ENCODE measurements around the gene RNF149. TPM values are rescaled to one million over a fixed set of nuclear protein-coding genes. Genes with fewer than 3 reads are reported as not detected.
"Not testable (repeated sequence)": the region's sequence is repeated elsewhere in the genome, so short reads cannot be mapped to it uniquely, and the experiment has no call there.

The RNF149 gene
- polyA plus RNA-seq, 12 donors: 24.8 to 54.3 (median 38.6) TPM; not detected in 1

DNA sequence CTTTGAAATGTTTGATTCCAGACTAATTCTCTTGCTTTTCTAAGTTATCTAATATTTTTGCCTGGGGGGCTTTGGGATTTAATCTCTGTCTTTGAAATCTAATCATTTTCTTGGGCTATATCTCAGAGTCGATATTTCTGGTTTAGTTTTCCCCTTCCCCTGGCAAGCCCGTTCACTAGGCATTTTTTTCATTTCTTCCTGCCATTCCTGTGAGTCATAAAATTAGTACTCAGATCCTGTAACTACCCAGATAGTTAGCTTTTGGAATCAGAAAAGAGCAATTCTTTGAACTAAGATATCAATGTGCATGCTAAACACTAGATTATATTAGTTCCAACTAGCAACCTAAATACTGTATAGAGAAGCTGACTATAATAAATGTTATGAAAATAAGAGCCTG, 29.4 kb upstream of the RNF149 start:
- DNase-seq: no peak

DNA sequence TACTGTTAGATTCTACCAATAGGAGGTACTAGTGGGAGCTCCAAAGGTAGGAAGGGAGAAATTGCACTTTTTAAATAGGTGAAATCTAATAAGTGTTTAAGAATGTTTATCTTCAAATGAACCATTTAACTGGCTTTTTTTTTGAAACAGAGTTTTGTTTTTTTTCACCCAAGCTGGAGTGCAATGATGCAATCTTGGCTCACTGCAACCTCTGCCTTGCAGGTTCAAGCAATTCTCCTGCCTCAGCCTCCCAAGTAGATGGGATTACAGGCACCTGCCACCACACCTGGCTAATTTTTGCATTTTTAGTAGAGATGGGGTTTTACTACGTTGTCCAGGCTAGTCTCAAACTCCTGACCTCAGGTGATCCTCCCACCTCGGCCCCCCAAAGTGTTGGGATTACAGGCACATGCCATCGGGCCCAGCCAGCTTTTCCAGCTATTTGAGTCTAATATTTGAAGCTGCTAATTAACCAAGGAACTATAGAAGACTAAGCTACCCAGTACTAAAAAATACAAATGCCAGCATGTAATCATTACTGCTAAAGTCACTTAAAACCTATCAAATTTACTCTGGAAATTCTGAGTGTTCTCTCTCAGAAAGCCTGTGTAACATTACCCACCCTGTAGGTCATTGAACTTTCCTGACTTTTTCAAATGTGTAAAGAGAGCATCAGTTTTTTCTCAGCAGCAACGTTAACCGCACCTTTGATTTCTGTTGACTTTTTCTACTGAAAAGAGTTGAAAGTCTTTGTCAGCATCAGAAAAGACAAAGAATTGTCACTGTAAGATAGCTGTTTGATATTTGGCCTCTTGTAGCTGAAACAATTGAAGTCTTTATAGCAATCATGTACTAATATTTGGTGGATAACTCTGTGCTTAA, 24.6 kb upstream of the RNF149 start:
- no peak for DNase-seq

DNA sequence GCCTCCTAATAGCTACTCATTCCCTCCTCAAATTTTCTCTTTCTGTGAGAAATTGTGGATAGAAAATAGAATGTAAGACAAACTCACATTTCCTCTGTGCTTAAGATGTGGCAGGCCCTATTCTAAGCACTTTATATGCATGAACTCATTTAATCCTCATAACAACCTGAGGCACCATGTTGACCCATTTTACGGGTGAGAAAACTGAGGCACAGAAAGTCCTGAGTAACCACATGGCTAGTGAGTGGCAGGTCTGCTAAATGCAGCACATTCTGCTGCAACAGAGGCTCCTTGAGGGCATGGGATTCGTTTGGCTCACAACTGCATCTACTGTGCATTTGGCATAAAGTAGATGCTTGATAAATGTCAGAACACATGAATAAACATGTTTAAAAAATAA, 22.7 kb upstream of the RNF149 start:
- DNase-seq: no peak

DNA sequence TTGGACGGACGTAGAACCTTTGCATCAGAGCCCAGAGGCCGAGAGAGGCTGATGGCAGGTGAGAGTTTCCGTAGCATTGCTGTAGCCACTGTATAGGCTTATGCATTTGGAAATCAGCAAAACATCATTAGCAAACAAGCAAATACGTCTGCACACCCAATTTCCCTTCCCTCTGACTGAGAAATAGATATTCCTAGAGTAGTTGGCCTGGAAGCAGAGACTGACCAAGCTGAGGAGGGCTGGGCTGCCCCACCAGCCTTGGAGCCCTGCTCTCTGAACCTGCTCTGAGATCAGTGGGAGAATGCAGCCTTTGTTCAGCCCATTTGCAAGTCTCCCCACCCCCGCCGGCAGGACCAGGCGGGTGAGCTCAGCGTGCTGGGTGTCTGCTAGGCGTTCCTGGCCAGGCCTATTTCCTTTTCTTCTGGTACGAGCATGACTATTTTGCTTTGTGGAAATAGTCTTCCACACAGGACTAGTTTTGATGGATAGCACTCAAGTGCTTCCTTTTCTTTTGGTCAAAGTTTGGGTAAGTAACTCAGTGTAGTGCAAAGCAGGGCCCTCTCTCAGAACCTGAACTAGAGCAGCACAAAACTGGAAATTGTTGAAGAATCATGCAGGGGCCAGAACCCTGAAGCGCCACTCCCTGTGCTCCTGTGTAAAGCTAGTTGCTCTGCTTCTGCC, 21.9 kb upstream of the RNF149 start:
- no peak for DNase-seq

DNA sequence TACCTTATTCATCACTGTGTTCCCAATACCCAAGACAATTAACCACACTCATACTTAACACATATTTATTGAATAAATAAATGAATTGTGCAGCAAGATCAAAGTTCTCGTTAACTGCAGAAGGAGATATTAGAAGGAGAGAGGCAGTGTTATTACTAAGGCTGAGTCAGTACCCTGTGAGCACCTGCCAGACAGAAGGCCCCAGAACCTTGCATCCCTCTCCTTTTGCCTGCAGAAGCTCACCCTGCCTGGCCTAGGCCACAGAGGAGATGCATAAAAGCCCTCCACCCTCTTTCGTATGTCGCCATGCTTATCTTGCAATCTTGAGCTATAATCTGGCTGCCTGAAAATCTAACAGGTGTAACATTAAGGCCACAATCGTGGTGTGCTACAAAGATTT, 20.5 kb upstream of the RNF149 start:
- no peak for DNase-seq

DNA sequence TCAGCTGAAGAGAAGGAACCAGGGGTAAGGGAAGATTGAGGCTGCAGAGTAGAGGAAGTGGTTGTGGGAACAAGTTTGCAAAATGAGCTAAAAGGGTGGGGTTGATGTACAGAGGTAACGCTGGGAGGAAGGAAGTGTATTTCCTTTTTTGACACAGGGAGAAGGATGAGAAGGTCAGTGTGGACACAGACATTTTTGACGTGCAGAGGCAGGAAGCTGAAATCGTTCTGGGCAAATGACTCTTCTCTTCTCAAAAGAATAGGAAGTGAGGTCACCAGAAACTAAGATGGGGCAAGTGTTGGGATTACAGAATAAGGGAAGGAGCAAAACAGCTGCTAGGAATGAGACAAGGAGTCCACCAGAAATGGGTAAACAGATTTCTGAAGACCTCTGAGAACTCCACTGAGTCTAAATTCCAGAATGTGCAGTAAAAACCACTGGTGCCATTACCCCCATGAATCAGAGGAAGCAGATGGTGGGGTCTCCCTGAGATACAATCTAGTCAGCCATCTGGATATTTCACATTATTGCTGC, 20.0 kb upstream of the RNF149 start:
- no peak for DNase-seq

DNA sequence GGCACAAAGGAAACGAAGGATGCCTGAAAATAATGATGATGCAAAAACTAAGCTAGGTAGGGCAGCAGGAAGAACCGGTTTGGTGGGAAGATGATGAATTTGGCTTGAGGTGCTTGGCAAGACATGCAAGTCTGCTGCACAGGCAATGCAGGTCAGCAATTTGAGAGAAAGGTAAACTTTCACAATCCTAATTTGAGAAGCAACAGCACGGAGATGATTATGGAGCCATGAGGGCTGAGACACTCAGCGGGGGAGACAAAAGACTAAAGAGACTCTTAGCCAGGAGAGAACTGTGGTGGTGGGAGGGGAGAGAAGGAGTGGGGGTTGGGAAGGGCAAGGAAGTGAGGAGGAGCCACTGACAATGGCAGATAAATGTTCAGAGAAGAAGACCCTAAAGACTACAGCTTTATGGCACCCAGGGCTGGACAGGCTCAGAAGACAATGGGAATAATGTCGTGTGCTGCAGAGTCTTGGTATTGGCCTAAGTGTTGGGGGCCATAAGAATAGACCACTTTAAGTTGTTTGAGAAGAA, 19.4 kb upstream of the RNF149 start:
- no peak for DNase-seq

DNA sequence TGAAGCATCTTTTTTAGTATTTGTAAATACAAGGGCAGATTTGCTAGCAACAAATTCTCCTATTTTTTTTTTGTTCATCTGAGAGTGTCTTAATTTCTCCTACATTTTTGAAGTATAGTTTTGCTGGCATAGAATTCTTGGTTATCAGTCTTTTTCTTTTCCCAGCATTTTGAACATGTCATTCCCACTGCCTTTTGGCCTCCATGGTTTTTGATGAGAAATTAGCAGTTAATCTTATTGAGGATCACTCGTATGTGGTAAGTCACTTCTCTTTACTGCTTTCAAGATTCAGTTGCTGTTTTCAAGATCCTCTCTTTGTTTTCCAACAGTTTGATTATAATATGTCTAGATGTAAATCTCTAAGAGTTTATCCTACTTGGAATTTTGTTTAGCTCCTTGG, 16.9 kb upstream of the RNF149 start:
- DNase-seq: no peak

DNA sequence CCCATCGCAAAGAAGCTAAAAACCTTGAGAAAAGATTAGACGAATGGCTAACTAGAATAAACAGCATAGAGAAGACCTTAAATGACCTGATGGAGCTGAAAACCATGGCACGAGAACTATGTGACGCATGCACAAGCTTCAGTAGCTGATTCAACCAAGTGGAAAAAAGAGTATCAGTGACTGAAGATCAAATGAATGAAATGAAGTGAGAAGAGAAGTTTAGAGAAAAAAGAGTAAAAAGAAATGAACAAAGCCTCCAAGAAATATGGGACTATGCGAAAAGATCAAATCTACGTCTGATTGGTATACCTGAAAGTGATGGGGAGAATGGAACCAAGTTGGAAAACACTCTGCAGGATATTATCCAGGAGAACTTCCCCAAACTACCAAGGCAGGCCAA, 8.1 kb upstream of the RNF149 start:
- DNase-seq: not testable (repeated sequence)

DNA sequence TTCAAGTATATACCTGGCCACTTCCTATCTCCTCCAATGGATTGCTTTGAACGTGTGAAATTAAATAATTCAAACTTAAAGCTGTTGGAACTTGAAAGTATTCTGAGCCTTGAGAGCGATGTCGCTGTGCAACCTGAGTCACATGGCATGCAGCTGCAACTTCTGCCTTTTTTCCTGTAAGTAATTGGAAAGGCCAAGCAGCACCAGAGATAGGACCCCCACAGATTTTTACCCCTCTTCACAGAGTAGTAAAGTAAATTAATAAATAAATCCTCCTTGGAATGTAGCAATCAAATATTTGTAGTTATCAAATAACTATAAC, 3.2 kb upstream of the RNF149 start:
- DNase-seq: no peak

DNA sequence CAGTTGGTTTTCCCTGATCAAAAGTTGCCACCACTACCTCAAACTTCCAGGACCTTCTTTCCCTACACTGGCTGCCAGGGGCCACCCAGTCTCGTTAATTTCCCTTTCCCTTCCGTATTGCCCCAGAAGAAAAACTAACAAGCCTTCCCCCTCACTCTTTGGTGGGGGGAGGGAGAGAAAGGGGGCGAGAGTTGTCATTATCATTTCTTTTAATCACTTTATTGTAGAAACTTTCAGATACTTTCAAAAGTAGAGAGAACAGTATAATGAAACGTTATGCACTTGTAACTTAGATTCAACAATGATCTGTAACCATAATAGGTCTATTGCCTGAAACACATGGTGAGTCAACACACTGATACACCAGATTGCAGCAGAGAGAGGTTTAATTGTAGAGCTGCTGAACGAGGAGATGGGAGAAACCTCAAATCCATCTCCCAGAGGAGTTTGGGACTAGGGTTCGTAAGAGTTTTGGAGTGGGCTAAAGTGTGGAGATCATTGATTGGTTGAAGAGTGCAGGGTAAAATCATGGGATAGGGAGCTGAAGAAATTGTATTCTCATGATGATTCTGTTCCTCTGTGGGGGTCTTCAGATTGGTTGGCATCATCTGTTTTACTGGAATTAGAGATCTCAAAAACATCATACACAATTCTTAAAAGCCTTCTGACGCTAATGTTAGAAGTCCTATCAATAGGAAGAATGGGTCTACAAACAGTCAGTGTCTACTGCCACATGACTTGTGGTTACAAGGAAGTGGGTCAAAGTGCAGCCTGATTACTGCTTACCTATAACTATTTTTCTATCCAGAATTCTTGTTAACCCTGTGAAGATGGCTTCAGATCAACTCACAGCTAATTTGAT, 2.6 kb upstream of the RNF149 start:
- no peak for DNase-seq

DNA sequence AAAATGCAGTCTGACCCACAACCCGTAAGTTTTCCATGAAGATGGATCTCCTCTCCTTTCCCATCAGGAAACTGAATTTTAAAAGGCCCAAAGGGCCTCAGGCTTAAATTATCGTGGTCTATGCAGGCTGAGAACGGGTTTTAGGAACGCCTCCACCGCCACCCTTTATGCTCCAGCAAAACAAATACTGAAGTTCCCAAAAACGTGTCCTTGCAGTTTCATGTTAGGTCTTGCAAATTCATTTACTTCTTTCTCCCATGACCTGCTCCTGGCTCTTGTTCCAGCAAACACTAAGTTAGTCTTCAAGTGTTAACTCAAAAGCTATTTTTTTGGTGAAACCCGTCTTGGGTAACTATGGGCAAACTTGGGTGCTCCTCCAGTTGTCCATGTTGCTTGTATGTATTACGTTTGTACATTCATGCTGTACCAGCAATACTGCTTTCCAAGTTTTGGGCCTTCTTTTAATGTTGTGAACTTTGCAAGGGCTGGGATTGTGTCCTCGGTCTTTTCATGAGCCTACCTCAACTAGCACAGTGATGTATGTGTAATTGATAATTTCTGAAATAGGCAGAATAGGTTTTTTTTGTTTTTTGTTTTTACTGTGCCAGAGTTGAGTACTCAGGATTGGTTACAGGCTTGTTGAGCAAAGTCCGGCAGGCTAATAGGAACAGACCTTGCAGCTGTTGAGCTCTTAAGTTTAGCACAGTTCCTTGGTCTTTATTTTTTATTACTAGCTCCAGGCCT, 1.8 kb upstream of the RNF149 start:
- DNase-seq: no peak

DNA sequence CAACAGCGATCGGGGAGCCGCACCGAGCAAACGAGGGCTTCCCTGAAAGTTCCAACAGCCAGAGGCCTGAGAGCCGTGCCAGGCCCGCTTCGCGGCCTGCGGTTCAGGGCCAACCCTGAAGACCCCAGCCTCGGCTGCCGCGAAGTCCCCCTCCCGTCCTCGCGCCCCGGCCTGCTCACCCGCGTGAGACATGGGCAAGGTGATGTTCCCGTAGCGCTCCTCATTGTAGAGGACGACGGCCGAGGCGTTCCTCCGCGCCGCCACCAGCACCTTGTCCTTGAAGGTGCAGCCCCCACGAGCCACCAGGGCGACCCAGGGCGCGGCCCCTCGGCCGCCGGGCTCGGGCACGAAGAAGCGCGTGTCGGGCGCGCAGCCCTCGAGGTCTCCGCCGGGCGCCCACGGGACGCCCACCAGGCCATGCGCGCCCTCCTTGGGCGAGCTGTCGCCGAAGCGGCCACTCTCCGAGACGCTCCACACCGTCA, 510 bp downstream of the RNF149 start:
- peak; percentile 27 for DNase-seq

DNA sequence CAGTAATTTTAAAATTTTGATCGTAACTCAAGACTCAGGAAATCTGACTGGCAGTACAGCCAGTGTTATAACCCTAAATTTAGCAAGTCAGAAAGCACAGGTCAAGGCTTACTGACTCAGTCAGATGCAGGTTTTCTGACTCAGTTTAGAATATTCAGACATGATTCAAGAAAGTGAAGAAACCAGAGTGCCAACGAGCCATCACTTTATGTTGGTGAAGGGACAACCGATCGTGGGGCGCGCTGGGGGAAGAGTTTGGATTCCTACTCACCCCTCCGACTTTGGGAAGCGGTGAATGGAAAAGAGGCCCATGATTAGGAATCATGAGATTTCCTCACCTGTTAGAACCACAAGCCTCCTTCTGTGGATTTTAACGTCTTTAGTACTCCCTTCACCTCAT, 998 bp downstream of the RNF149 start:
- no peak for DNase-seq

DNA sequence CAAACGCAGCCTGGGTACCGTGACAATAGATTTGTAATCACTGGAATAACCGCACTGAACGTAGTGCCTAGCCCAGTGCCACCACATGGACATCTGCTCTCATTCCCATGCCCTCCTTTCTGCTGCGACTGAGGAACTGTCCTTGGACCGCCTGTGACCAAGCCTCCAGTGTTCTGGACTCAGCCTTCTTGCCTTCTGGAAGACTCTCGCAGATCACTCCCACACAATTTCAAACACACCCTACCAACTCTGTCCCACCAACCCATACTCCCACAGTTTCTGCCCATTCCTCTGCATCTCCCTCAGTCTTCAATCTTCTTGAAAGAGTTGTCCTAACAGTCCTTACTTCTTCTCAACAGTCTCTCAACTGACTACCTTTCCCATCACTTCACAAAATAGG, 2.1 kb downstream of the RNF149 start:
- no peak for DNase-seq

DNA sequence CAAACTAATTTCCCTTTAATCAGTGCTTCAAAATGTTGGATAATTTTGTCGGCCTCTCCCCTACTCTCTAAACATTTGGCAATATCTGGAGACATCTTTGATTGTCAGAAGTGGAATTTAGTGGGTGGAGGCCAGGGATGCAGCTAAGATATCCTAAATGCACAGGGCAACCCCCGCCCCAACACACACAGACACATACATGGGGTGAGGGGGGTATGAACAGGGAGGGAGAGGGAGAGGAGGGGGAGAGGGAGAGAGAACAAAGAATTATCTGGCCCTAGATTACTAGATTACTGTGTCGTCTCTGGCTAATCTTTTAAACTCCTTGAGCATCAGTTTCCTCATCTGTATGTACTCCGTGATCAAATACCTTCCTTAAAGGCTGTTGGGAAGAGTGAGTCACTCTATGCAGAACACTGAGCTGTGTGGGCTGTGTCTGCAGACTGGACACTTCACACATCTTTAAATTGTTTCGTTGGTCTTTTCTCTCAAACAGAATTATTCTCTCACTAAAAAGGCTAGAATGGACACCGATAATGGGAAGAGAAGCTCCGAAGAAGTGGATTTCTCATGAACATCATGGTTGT, 2.9 kb downstream of the RNF149 start:
- no peak for DNase-seq

DNA sequence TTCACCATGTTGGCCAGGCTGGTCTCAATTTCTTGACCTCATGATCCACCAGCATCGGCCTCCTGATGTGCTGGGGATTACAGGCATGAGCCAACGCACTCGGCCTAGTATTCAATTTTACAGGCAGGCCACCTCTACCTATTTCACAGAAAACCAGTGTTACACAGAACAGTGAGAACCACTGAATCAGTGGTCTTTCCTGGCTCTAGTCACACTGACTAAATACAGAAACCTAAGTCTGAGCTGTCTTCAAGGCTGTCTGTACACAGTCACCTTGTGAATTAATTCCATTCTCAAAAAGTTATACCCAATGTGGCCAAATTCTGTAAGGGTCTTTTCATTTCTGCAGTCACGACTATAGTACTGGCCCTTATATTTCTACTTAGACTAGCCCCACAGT, 3.5 kb downstream of the RNF149 start:
- no peak for DNase-seq

DNA sequence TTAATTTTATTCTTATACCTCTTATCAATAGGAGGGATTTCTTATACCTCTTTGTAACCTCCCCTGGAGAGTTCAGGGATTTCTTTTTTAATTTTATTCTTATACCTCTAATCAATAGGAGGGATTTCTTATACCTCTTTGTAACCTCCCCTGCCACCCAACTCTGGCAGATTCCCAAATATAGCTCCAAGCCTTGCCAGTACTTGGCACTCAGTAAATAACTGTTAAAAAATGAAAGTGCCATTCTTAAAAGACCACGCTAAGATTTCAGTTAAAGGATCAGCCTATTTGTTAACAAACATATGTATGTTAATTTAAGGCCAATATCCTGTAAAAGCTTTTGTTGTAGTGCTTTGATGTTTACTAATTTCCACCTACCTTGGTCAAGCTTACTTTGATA, 4.8 kb downstream of the RNF149 start:
- no peak for DNase-seq

DNA sequence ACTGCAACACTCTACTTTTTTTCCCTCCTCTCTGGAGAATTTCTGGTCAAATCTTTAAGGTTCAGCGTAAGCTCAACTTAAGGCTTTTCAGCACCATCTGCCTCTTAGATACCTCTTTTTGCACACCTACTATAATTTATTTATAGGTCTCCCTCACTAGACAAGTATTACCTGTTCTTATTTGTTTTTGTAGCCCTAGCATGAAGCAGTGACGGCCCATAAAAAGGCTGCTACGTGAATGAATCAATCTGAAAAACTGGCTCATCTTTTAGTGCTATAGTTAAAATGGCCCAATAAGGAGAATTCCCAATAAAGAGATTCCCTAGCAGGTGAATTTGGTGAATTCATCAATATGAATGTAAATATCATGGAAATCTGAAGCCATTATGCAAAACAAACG, 6.5 kb downstream of the RNF149 start:
- DNase-seq: no peak

DNA sequence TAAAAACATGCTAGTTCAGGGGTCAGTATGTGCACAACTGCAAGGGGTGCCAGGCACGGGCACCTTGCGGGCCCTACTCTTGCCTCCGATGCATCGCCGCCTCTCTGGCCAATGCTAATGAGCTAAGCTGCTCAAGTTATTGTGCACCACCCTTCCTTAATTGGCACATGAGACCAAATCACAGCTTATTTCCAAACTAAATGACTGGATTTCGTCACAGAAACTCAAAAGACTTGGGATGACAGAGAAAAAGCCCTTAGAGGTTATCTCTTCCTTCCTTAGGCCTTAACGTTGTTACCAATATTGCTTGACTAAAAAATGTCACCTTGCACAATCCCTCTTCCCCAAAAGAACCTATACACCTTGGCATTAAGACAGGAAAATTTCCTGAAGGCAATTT, 7.7 kb downstream of the RNF149 start:
- DNase-seq: no peak

DNA sequence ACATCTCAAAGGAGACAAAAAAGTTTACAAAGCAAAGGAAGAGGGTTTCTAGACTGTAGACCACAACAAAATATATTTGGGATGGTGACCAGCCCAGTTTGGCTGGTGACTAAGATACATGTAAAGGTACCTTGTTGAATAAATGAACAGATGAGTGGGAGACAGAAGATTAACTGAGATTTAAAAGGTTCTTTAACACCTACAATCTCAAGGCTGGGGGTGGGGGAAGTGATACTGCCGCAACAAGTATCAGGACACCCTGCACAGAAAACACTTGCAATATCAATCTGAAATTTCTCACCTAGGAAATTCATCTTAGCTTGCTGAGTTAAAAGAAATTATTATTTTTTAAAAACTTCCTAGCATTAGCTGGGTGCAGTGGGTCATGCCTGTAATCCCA, 8.3 kb downstream of the RNF149 start:
- no peak for DNase-seq

All from muscle of arm (tissue), 12 donors.